ENCODE results near the gene C4BPA. TPM values are rescaled to one million over a fixed set of nuclear protein-coding genes. Genes with fewer than 3 reads are reported as not detected.

C4BPA gene
- polyA plus RNA-seq, 1 donor = 0.04 TPM

GRCh38 chr1:207064561-207064960 is 39.5 kb upstream of the C4BPA start:
- no CpG with 5 or more reads among the region's 8 CpGs for WGBS (ENCODE audit: insufficient coverage, low lambda C conversion rate)
- peak overlapping the region; percentile 59 for H3K27ac ChIP-seq (ENCODE audit: low read length)
- DNase-seq = peak in 1 of 2 donors; percentile 74
- H3K36me3 ChIP-seq (ENCODE audit: control insufficient read depth, insufficient read depth, low read length) = peaks cover 60% of the 10 kb centered on the region
- no peaks in the 10 kb centered on the region for H3K9me3 ChIP-seq (ENCODE audit: control insufficient read depth, low read depth, low read length)
- H3K27me3 ChIP-seq (ENCODE audit: control insufficient read depth, insufficient read depth, low read length) = no peaks in the 10 kb centered on the region
- no peak overlapping the region for H3K4me3 ChIP-seq (ENCODE audit: low read length)
- peaks cover 45% of the 10 kb centered on the region for H3K4me1 ChIP-seq (ENCODE audit: control insufficient read depth, insufficient read depth, low read length)

GRCh38 chr1:207067185-207067584 is 36.8 kb upstream of the C4BPA start:
- WGBS (ENCODE audit: insufficient coverage, low lambda C conversion rate) = no CpG with 5 or more reads among the region's 3 CpGs
- no peak for DNase-seq
- H3K9me3 ChIP-seq (ENCODE audit: control insufficient read depth, low read depth, low read length) = no peaks in the 10 kb centered on the region
- H3K27me3 ChIP-seq (ENCODE audit: control insufficient read depth, insufficient read depth, low read length) = no peaks in the 10 kb centered on the region
- peaks cover 66% of the 10 kb centered on the region for H3K36me3 ChIP-seq (ENCODE audit: control insufficient read depth, insufficient read depth, low read length)
- no peak overlapping the region for H3K4me3 ChIP-seq (ENCODE audit: low read length)
- H3K27ac ChIP-seq (ENCODE audit: low read length) = peak overlapping the region; percentile 76
- H3K4me1 ChIP-seq (ENCODE audit: control insufficient read depth, insufficient read depth, low read length) = peaks cover 39% of the 10 kb centered on the region

DNA sequence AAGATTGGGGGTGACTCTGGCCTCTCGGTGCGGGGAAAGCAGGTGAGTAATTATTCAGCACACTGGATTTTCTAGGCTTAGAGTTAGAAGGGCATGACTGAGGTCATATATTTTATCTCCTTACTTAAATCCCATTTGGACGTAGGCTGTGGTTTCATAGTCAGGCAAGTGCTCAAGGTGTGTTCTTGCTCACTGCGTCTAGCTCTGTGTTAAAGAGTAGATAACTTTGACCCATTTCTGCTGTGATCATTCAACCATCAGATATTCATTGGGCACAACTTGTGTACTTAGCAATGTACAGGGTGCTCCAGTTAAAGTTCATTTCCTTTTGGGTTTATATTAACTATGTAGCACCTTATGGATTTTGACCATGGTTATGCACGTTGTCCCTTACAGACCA is 36.4 kb upstream of the C4BPA start:
- Histone ChIP-seq H3K36me3 (ENCODE audit: control insufficient read depth, insufficient read depth, low read length) (peaks cover 66% of the 10 kb centered on the region), H3K4me1 (ENCODE audit: control insufficient read depth, insufficient read depth, low read length) (peaks cover 39% of the 10 kb centered on the region), H3K9me3 (ENCODE audit: control insufficient read depth, low read depth, low read length) (no peaks in the 10 kb centered on the region), H3K27me3 (ENCODE audit: control insufficient read depth, insufficient read depth, low read length) (no peaks in the 10 kb centered on the region), H3K27ac (ENCODE audit: low read length) (peak overlapping the region; percentile 76), H3K4me3 (ENCODE audit: low read length) (no peak overlapping the region)
- no CpG with 5 or more reads among the region's 5 CpGs for WGBS (ENCODE audit: insufficient coverage, low lambda C conversion rate)
- peak; percentile 55 to 88 for DNase-seq

DNA sequence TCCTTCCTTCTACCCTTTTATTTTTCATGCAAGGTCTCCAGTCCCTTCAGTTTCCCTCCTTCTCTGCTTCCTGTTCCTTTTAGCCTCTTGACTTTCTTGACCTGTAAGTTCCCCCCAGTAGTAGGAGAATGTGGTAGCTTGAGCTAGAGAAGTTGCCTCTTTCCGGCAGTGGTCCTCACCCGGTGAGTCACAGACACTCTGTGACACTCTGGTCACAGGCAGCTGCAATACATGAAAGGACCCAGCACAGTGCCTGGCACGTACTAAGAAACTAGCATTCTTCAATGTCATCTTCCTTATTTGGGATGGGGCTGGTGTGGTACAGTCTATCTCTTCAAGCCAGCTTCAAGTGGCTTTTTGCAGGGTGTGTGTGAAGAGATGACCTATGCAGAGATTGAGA is 35.0 kb upstream of the C4BPA start:
- no CpG with 5 or more reads among the region's 3 CpGs for WGBS (ENCODE audit: insufficient coverage, low lambda C conversion rate)
- DNase-seq = no peak
- H3K9me3 ChIP-seq (ENCODE audit: control insufficient read depth, low read depth, low read length) = no peaks in the 10 kb centered on the region
- no peak overlapping the region for H3K27ac ChIP-seq (ENCODE audit: low read length)
- no peak overlapping the region for H3K4me3 ChIP-seq (ENCODE audit: low read length)
- H3K27me3 ChIP-seq (ENCODE audit: control insufficient read depth, insufficient read depth, low read length) = no peaks in the 10 kb centered on the region
- H3K36me3 ChIP-seq (ENCODE audit: control insufficient read depth, insufficient read depth, low read length) = peaks cover 59% of the 10 kb centered on the region
- peaks cover 35% of the 10 kb centered on the region for H3K4me1 ChIP-seq (ENCODE audit: control insufficient read depth, insufficient read depth, low read length)

GRCh38 chr1:207069858-207070506 is 34.1 kb upstream of the C4BPA start:
- peaks cover 61% of the 10 kb centered on the region for H3K36me3 ChIP-seq (ENCODE audit: control insufficient read depth, insufficient read depth, low read length)
- H3K27me3 ChIP-seq (ENCODE audit: control insufficient read depth, insufficient read depth, low read length) = no peaks in the 10 kb centered on the region
- no peak overlapping the region for H3K4me3 ChIP-seq (ENCODE audit: low read length)
- peaks cover 26% of the 10 kb centered on the region for H3K4me1 ChIP-seq (ENCODE audit: control insufficient read depth, insufficient read depth, low read length)
- WGBS (ENCODE audit: insufficient coverage, low lambda C conversion rate) = no CpG with 5 or more reads among the region's 5 CpGs
- no peaks in the 10 kb centered on the region for H3K9me3 ChIP-seq (ENCODE audit: control insufficient read depth, low read depth, low read length)
- H3K27ac ChIP-seq (ENCODE audit: low read length) = no peak overlapping the region
- DNase-seq = no peak

- Histone ChIP-seq H3K27ac (ENCODE audit: low read length) (no peak overlapping the region), H3K9me3 (ENCODE audit: control insufficient read depth, low read depth, low read length) (no peaks in the 10 kb centered on the region), H3K27me3 (ENCODE audit: control insufficient read depth, insufficient read depth, low read length) (no peaks in the 10 kb centered on the region), H3K4me3 (ENCODE audit: low read length) (no peak overlapping the region), H3K36me3 (ENCODE audit: control insufficient read depth, insufficient read depth, low read length) (peaks cover 59% of the 10 kb centered on the region), H3K4me1 (ENCODE audit: control insufficient read depth, insufficient read depth, low read length) (peaks cover 20% of the 10 kb centered on the region)
- no peak for DNase-seq
- WGBS (ENCODE audit: insufficient coverage, low lambda C conversion rate) = no CpG with 5 or more reads among the region's 4 CpGs
These were observed 33.2 kb upstream of the C4BPA start for GRCh38 chr1:207070811-207071210.

GRCh38 chr1:207071426-207071825 is 32.6 kb upstream of the C4BPA start:
- Histone ChIP-seq H3K4me3 (ENCODE audit: low read length) (no peak overlapping the region), H3K4me1 (ENCODE audit: control insufficient read depth, insufficient read depth, low read length) (peaks cover 17% of the 10 kb centered on the region), H3K36me3 (ENCODE audit: control insufficient read depth, insufficient read depth, low read length) (peaks cover 56% of the 10 kb centered on the region), H3K27ac (ENCODE audit: low read length) (no peak overlapping the region), H3K27me3 (ENCODE audit: control insufficient read depth, insufficient read depth, low read length) (no peaks in the 10 kb centered on the region), H3K9me3 (ENCODE audit: control insufficient read depth, low read depth, low read length) (no peaks in the 10 kb centered on the region)
- no peak for DNase-seq
- WGBS (ENCODE audit: insufficient coverage, low lambda C conversion rate) = no CpG with 5 or more reads among the region's 6 CpGs

GRCh38 chr1:207072233-207072632 is 31.8 kb upstream of the C4BPA start:
- H3K36me3 ChIP-seq (ENCODE audit: control insufficient read depth, insufficient read depth, low read length) = peaks cover 56% of the 10 kb centered on the region
- WGBS (ENCODE audit: insufficient coverage, low lambda C conversion rate) = no CpG with 5 or more reads among the region's 8 CpGs
- H3K27me3 ChIP-seq (ENCODE audit: control insufficient read depth, insufficient read depth, low read length) = no peaks in the 10 kb centered on the region
- H3K27ac ChIP-seq (ENCODE audit: low read length) = no peak overlapping the region
- no peaks in the 10 kb centered on the region for H3K9me3 ChIP-seq (ENCODE audit: control insufficient read depth, low read depth, low read length)
- no peak for DNase-seq
- H3K4me1 ChIP-seq (ENCODE audit: control insufficient read depth, insufficient read depth, low read length) = peaks cover 11% of the 10 kb centered on the region
- H3K4me3 ChIP-seq (ENCODE audit: low read length) = no peak overlapping the region

DNA sequence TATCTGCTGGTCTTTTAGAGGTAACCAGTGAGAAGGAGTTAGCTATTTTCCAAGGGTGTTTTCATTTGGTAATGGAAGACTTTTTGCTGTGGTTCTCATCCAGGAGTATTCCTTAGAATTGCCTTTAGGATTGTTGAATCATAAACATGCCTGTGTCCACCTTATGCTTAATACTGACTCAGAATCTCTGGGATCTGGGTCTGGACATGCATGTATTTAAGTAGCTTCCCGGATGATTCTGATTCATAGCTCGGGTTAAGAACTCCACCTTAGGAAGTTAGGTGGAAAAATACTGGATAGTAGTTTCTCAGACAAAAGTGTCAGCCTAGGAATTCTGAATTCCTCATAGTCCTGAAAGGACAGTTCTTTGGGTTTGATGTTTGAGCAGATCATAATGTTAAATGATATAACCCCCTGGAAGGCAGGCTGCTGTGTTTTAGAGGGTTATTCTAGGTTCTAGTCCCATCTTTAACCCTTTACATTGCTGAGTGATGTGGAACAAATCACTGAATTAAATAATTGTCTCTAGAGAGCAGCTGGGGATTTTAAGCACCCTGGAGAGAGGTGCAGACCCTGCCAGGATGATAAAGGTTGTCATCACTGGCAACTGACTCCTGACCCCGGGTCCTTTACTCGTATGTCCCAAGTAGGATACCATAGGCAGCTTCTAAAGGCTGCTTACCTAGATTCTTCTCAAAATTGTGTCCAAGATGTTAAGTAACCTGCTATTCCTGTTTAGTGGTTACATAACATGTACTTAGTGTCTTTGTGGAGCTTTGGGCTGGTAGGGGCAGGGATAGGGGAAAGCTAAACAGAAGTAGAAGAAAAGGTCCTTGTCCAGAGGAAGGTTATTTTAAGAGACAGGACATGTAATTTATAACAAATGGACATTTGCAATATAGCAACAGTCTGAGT is 29.9 kb upstream of the C4BPA start:
- Histone ChIP-seq H3K9me3 (ENCODE audit: control insufficient read depth, low read depth, low read length) (no peaks in the 10 kb centered on the region), H3K27ac (ENCODE audit: low read length) (no peak overlapping the region), H3K36me3 (ENCODE audit: control insufficient read depth, insufficient read depth, low read length) (peaks cover 53% of the 10 kb centered on the region), H3K27me3 (ENCODE audit: control insufficient read depth, insufficient read depth, low read length) (no peaks in the 10 kb centered on the region), H3K4me1 (ENCODE audit: control insufficient read depth, insufficient read depth, low read length) (no peaks in the 10 kb centered on the region), H3K4me3 (ENCODE audit: low read length) (no peak overlapping the region)
- WGBS (ENCODE audit: insufficient coverage, low lambda C conversion rate) = no CpG with 5 or more reads among the region's 4 CpGs
- DNase-seq = no peak

DNA sequence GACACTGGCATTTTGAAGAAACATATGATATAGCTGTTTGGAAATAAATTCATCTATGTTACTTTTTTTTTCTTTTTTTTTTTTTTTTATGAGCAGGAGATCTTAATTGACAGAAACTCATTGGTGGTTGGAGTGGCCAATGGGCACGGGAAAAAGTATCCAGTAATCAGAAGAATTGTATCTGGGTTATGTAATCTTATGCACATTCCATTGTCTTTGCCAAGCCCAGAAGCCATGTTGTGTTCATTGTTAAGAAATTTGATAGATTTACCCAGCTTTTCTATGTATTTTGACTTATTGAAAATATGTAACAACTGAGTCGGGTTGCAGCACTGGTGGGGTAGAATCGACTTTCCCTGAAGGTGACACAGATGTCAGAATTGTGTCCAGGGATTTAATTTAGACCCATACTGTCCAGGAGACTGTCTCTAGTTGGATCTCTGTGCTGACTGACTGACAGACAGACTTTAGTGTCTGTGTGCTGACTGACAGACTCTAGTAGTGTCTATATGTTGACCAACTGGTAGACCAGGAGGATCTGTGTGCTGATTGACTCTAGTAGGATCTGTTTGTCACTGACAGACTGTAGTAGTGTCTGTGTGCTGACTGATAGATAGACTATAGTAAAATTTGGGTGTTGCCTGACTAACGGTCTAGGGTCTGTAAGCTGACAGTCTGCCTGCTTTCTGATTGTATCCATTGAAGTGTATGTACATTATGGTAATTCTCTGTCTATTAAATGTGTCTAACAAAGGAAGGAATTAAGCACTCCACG is 27.7 kb upstream of the C4BPA start:
- Histone ChIP-seq H3K9me3 (ENCODE audit: control insufficient read depth, low read depth, low read length) (no peaks in the 10 kb centered on the region), H3K4me3 (ENCODE audit: low read length) (no peak overlapping the region), H3K36me3 (ENCODE audit: control insufficient read depth, insufficient read depth, low read length) (peaks cover 38% of the 10 kb centered on the region), H3K27ac (ENCODE audit: low read length) (no peak overlapping the region), H3K27me3 (ENCODE audit: control insufficient read depth, insufficient read depth, low read length) (no peaks in the 10 kb centered on the region), H3K4me1 (ENCODE audit: control insufficient read depth, insufficient read depth, low read length) (no peaks in the 10 kb centered on the region)
- WGBS (ENCODE audit: insufficient coverage, low lambda C conversion rate) = no CpG with 5 or more reads among the region's 5 CpGs
- no peak for DNase-seq

Data from large intestine (tissue), 3 donors.